HG03460 (cell line): ENCODE results near the gene PARVB.

Experiments
- ATAC-seq: cut with Tn5 transposase; IDR thresholded peaks from one replicate; pipeline ENCODE4 v1.9.1; 2021; ENCODE audit not compliant: unreplicated experiment

Gene PARVB

DNA sequence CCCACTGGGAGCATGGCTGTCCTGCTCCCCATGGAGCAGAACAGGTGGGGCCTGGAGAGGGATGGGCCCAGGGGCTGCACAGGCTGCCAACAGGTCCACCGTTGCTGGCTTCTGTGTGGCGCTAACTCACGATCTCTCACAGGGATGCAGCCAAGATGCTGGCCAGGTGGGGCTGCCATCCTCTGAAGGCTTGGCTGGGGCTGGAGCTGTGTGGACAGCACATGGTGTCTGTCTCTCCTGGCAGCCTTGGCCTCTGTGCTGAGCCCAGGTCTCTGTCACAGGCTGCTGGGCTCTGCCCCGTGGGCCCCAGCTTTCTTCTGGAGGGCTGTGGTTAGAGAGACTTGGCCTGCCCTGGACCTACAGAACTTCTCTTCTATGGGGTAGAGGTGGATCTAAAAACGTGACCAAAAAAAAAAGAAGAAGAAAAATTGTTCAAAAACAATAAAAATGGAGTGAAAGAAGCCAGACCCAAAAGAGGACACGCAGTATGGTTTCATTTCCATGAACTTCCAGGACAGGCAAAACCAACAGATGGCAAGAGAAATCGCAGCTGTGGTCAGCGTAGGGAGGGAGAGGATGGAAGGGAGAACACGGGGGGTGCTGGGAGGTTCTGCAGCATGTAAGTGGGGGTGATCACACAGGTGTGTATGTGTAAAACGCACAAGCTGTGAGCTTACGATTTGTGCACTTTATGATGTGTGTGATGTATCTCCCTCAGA lies 168.9 kb downstream of the PARVB start:
- no peak for ATAC-seq

DNA sequence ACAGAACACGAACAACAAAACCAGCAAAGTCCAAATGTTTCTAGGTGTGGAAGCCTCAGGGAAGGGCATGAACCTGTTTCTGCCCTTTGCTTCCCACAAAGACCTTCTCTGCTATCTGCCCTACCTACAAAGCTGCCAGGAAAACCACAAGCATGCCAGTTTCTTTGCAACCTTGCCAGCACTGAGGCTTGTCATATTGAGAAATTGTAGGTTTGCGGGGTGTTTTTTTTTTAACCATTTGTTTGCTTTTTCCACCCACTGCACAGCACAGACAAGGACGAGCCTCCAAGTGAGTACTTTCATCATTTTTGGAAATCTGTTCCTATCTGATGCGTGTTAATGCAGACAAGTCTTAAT lies 169.4 kb downstream of the PARVB start:
- no peak for ATAC-seq

DNA sequence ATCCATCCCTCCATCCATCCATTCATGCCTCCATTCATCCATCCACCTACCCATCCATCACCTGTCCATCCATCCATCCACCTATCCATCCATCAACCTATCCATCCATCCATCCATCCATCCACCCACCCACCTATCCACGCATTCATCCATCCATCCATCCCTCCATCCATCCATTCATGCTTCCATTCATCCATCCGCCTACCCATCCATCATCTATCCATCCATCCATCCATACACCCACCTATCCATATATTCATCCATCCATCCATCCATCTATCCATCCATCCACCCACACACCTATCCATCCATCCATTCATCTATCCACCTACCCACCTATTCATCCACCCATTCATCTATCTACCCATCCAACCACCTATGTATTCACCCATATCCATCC lies 170.5 kb downstream of the PARVB start:
- ATAC-seq: no peak

DNA sequence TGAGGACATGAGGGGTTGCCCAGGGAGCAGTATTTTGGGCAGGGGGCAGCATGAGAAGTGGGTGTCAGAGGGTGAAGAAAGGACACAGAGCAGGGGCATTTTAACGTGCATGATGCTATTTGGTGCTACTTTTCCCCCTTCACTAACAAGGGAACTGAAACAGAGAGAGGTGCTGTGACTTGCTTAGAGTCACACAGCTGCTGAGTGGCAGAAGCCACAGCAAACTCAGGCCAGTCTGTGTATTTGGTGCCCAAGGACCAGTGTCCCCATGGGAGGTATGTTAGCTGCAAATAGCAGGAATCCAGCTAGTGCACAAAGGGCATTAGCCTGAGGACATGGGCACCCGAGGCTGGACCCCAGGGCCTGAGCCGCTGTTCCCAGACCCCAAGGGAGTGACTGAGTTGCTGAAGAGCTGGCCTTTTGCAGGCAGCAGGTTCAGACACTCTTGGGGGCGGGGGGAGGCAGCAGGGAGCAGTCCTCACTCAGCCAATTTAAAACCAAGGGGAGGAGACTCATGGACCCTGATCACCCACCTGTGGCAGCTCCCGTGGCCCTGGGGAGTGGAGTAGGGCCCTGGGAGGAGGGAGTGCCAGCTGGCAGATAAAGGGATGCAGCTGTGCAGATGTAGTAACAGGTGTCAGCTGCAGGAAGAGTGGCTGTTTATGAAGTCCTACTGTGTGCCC lies 171.2 kb downstream of the PARVB start:
- ATAC-seq: no peak

DNA sequence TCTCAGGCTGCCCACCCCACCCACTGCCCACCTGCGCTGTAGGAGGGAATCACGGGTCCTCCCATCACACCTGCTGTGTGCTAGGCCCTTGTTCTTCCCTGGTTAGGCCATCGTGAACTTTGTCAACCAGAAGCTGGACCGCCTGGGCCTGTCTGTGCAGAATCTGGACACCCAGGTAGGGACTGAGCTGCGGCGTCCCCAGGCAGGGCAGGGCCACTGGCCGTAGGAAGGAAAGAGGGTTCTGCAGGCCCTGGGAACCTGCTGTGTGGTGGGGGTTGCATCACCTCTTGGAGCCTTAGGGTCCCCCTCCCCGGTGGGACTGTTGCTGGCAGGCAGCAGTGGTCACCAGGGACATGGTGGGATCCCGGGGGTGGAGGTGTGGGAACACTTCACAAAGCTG lies 172.1 kb downstream of the PARVB start:
- no peak for ATAC-seq

DNA sequence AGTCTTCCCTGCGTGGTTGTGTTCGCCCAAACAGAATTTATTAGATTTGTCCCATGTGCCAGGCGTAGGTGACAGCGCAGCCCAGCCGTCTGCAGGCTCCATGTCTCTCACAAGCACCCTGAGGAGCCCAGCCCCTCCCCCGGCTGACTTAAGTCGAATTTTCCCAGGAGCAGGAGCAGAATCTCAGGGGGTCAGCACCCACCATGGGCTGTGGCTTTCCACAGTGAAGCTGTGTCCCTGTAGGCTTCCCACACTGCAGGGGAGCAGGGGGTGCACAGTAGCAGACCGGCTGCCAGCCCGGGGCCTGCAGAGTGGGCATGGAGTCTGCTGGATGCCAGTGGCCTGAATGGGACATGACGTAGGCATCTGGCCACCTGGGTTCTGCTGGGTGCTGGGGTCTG lies 172.6 kb downstream of the PARVB start:
- no peak for ATAC-seq

DNA sequence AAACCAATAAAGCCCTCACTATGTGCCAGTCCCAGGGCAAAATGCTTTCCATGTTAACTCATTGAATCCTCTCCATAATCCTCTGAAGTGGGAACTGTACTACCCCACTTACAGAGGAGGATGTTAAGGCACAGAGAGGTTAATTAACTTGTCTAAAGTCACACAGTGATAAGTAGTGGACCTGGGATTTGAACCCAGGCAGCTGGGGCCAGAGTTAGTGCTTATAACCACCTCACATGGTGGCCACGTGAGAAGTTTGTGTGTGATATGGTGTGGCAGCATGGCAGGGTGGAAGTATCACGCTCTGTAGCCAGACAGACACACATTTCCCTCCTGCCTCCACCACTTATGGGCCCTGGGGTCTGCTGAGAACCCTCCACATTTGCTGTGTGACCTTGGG lies 173.2 kb downstream of the PARVB start:
- ATAC-seq: no peak

DNA sequence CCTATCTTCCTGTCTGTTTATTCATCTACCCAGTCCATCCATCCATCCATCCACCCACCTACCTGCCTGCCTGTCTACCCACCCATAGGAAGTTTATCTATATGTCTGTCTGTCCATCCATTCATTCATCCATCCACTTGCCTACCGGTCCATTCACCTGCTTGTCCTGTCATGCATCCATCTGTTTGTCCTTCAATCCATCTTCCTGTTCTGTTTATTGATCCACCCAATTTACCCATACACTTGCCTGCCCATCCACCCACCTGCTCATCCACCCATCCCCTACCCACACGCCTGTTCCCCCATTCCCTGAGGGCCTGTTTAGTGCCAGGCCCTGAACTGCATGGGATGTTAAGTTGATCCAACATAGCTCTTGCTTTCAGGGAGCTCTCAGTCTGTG lies 175.1 kb downstream of the PARVB start:
- no peak for ATAC-seq

DNA sequence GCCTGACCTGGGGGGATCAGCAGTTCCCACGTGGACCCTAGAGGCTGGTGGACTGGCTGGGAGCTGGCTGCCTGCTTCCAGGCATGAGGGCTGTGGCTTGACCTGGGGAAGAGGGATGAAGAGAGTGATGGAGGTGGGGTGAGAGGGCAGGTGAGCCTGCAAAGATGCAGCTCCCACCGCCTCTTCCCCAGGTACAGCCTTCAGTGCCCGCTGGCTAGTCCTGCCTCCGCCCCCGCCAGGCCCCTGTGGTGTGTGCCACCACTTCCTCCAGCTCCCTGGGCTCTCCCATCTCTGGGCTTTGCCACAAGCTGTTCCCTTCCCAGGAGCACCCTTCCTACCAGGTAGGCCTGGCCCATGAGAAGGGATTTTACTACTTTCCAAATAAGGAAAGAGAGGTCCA lies 175.8 kb downstream of the PARVB start:
- no peak for ATAC-seq

DNA sequence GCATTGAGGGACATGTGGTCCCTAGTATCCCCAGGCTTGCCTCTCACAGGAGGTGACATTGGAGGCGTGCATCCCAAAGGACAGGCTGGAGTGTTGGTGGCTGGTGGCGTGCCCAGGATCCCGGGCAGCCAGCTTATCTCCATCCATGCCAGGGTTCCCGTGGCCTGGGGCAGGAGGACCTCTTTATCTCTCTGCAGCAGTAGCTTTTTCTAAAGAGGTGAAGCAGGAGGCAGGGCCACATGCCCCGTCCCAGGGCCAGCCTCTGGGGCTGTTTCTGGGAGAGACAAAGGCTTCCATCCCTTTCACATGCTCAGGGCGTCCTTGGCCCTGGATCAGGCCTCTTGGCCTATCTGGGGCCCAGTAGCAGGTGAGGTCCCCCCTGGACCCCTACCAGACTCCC lies 176.3 kb downstream of the PARVB start:
- no peak for ATAC-seq

DNA sequence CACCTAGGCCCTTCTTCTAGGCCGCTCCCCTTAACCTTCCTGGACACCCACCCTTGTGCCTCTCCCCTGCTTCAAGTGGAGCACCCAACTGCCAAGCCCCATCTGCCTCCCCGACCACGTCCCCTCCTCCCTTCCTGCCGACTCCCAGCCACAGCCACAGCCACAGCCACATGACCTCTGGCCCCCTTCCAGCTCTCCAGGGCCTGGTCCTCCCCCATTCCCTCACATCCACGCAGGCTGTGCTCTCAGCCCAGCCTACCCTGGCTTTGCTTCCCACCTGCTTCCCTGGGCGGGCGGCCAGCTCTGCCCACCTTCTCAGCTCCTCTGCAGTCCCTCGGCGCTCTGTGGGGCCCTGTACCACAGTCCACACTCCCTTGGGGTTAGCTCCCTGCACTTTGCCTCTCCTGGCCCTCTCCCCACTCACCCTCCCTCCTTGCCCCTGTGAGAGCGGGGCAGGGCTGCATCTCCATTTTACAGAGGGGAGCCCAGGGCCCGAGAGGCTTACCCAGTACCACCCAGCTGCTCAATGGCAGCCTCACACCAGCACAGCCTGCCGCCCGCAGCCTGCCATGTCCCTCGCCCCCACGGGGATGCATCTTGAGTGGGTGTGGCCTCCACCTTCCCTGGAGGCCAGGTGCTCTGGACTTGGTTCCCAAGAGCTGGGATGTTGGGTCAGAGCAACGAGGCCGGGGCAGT lies 176.9 kb downstream of the PARVB start:
- ATAC-seq: no peak

DNA sequence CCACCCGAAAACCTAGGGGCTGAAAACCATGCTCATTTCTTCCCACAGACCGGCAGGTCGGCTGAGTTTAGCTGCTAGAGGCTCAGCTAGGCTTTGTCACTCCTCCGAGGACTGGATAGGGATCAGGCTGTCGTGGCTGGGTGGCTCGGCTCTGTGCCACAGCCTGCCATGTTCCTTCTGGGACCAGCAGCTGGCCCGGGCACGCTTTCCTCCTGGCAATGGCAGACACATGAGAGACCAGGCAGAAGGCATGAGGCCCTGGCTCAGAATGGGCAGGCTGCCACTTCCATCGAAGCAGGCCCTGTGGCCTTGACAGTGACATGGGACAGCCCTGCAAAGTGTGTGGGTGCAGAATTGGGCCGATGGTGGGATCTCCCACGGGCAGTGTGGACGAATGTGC lies 177.6 kb downstream of the PARVB start:
- no peak for ATAC-seq

DNA sequence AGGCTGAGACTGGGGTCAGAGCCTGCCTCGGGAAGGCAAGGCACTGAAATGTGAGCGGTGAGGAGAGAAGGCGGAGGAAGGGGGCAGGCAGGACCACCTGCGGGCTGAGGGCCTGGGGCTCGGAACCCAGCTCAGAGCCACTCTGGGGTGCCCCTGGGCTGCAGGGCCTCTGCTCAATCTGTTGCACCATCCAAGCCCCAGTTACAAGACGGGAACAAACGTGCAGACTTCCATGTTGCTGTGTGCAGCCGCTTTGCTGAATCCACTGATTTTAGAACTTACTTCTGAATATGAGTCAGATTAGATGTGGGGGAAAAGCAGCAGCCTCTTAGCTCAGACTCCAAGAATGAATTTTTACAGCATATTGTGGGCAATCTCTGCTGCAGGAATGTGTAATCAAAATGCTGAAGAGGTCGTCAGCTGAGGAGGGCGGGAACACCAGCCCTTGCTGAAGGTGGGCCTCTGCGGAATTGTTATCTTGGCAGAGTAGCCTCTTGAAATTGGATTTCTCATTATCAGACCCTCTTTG lies 178.2 kb downstream of the PARVB start:
- ATAC-seq: no peak

DNA sequence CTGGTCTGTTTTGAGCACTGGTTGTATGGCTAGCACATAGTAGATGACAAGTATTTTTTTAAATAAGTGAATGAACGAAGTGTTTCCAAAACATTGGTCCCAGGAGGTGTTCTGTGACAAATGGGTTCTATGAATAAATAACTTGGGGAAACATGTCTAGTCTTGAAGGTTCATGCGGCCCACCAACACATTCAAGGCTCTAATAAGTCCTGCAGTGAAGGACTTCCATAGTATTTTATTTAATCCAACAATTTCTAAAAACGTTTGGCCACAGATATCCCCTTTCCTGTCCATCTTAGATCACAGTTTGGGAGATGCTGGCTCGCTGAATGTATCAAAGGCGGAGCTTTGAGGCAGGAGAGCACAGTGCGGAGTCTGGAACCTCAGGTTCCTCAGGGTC lies 179.1 kb downstream of the PARVB start:
- ATAC-seq: no peak

DNA sequence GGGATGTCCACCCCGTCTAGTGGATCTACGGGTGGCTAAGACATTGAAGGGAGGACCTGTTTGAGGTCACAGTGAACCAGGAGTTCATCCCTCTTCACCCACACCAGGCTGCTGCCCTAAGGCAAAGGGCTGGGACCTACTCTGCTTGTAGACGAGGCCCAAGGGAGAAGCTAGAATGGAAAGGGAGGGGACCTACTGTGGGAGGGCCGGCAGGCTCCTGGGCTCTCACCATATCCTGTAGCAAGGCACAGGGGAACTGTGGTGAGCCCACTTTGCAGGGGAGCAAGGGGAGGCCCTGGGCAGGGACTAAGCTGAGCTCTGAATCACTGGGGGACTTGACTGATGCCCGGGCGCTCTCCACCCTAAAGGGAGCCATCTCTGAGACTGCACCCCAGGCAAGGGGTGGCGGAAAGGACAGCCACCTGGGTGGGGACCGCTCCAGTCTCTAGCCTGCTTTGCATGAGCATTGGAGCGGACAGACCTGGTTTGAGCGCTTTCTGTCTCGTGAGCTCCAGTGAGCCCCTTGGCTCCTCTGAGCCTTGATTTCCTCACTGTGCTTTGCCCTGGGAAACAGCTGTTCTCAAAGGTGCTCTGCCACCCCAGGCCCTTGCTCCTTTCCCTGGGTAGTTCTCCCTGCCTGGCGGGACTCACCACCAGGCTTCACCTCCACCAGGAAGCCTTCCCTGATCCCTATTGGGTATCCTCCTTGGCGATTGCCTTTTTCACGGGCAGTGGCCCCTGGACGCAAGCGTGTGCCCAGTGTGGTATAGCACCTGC lies 180.8 kb downstream of the PARVB start:
- no peak for ATAC-seq

DNA sequence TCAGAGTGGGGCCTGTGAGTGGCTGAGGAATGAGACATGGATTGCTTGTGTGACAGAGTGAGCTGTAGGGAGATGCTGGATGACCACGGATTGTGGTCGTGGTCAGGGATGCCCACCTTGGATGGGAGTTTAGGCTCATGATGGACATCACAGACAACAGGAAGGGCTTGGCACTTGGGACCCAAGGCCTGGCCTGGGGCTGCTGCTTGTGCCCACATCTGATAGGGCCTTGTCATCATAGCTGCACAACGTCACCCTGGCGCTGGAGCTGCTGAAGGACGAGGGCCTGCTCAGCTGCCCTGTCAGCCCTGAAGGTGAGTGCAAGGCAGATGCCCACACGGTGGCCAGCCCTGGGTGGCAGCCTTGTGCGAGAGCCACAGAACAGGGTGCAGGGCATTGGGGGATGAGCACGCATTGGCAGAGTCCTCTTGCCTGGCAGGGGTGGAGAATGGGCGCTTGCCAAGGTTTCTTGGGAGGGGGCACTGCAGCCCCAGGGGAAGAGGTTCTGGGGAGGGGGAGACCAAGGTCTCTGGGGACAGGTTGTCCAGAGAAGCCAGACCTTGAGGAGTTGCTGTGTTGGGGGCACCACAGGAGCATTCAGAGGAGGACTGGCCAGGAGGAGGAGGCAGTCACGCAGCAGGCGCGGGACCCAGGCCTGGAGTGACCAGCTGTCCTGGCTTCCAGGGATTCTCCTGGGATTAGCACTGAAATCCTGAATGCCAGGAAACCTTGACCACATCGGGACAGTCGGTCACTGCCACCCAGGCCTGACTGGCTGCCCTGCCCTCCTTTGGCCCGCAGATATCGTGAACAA lies 181.6 kb downstream of the PARVB start:
- ATAC-seq: no peak

DNA sequence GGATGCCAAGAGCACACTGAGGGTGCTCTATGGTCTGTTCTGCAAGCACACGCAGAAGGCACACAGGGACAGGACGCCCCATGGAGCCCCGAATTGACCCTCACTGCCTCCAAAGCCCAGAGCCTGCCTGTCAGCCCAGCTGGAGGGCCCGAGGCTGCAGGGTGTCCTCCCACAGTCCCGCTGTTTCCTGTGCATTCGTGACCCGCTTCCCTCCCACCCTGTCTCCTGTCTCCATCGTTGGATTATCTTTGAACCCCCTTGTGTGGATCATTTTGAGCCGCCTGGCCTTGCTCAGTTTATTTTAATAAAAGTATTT lies 182.2 kb downstream of the PARVB start:
- no peak for ATAC-seq

DNA sequence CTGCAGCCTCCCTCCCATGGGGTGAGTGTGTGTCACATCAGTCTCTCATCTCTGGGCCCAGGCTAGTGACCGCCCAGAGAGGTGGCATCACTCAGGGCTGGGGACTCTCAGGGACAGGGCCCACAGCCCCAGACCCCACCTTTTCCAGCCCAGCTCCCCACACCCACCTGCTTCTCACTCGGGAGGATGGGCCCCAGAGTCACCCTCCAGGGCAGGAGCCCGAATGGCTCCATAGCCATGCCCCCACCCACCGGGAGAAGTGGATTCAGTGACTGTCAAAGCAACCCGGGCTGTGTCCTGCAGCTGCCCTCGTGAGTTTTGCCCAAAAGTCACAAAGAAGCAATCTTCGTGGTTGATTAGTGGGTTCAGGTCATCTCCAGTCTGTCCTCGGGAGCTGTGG lies 182.6 kb downstream of the PARVB start:
- ATAC-seq: no peak

DNA sequence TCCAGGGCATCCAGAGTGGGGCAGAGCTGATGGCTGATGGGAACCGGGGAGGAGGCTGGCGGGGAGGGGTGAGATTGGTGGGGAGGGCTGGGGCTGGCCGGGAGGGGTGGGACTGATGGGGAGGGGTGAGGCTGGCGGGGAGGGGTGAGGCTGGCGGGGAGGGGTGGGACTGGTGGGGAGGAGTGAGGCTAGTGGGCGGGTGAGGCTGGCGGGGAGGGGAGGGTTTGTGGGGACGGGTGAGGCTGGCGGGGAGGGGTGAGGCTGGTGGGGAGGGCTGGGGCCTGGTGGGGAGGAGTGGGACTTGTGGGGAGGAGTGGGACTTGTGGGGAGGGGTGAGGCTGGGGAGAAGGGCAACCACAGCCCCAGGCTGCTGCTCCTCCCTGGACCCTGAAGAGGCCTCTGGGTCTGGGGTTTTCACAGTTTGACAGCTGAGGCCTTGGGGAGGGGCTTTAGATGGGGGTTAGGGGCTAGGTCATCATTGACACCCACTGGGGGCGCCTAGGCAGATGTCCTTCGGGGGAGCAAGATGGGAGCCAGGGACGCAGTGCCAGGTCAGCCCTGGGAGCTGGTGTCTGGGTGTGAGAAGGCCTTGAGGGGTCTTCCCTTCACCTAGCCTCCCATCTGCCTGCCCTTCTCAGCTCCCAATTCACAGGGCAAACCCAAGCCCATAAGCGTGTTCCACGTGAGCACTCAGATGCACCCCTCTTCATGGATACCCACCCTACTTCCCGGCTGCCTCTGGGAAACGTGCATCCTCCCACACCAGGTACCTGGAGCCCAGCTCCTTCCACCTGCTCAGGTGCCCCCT lies 183.3 kb downstream of the PARVB start:
- no peak for ATAC-seq

DNA sequence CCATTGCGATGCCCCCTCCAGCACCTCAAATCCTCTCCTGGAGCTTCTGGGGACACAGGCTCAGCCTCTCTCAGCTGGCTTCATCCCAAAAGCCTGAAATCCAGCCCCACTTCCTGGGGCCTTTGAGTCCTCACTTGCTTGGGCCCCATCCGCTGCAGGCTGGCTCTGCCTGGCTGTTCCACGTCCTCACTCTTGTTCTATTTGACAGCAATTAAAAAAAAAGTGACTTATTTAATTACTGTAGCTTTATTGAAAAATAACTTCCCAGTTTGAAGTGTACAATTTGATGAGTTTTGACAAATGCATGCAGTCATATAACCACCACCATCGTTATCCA lies 183.8 kb downstream of the PARVB start:
- ATAC-seq: no peak
